Gastrocnemius medialis (tissue), 4 donors: ENCODE measurements around the gene ING1.

Experiments used
- CTCF ChIP-seq, 5 experiments: fragments of 450-650 bp in 3 of 5; fragments of 200-600 bp in 2 of 5; sonication (generic) in 2 of 5; IDR thresholded peaks in 4 of 5; conservative IDR thresholded peaks in 1 of 5; 1 replicate in 4 of 5; 2 replicates in 1 of 5; pipeline ENCODE4 v1.5.1; 2016 to 2019; ENCODE audit warnings: antibody characterized with exemption in 5 of 5, mild to moderate bottlenecking in 3 of 5, moderate library complexity in 3 of 5
- POLR2A ChIP-seq, 2 donors: fragments of 450-650 bp; IDR thresholded peaks; one replicate each; pipeline ENCODE4 v1.6.1; 2017; ENCODE audit warnings: antibody characterized with exemption in 2 of 2, mild to moderate bottlenecking in 2 of 2, moderate library complexity in 2 of 2

GRCh38 chr13:110700186-110700585 is 13.3 kb upstream of the ING1 start:
- TF ChIP-seq CTCF (IDR thresholded peaks at IDR 0.05 in 4 of 5, conservative IDR thresholded peaks at IDR 0.05 in 1 of 5), result no peak
- TF ChIP-seq POLR2A (IDR thresholded peaks at IDR 0.05), result no peak
